Endothelial cell (in vitro differentiated cells): ENCODE results near the gene NAALADL2. TPM values are rescaled to one million over a fixed set of nuclear protein-coding genes. Genes with fewer than 3 reads are reported as not detected.

Experiments used
- microRNA-seq: library from miRNA; unstranded; fragments of <30 nt; microRNA quantifications from one replicate; pipeline ENCODE4, GENCODE V29; 2020; ENCODE audit not compliant: unreplicated experiment
- total RNA-seq: library from RNA; stranded (reverse); fragmentation: NEBNext Ultra II Directional; extraction: Animal tissue kit (Norgen Biotek cat#: 25700); gene quantifications from one replicate; pipeline ENCODE4 v1.2.1, GENCODE V29; 2021; ENCODE audit not compliant: unreplicated experiment

The NAALADL2 gene
- total RNA-seq, 1 donor from 2014 or later, result 3.5 TPM

Small RNA genes within 50 kb of the gene (microRNA-seq; reads per million reads assigned to microRNA genes)
- gene MIR4789, result not detected
